GM10248 (cell line): ENCODE data around the gene AKAP17A.

Experiments used
- CTCF ChIA-PET: fragments of 300-600 bp; sonication (Branson Sonifier 250); formaldehyde crosslinking; extraction: SDS; loops from one replicate; lab custom pipeline; 2021; ENCODE audit warnings: antibody characterized with exemption; lab: Yijun Ruan, JAX
- POLR2A ChIA-PET: fragments of 350-650 bp; sonication (Branson Sonifier 250); formaldehyde crosslinking; extraction: SDS; loops from one replicate; lab custom pipeline; 2020; ENCODE audit warnings: antibody characterized with exemption; lab: Yijun Ruan, JAX
- DNase-seq: peaks from one replicate; pipeline ENCODE4 v3.0.0; 2012; ENCODE audit errors: extremely low spot score
- TF ChIP-seq, protein P1 (sequence below): IDR thresholded peaks from 2 replicates; pipeline ENCODE4 v1.5.1; 2012; ENCODE audit warnings: mild to moderate bottlenecking, low read depth; ENCODE audit errors: extremely low read depth, missing control alignments, control extremely low read depth

The AKAP17A gene

DNA sequence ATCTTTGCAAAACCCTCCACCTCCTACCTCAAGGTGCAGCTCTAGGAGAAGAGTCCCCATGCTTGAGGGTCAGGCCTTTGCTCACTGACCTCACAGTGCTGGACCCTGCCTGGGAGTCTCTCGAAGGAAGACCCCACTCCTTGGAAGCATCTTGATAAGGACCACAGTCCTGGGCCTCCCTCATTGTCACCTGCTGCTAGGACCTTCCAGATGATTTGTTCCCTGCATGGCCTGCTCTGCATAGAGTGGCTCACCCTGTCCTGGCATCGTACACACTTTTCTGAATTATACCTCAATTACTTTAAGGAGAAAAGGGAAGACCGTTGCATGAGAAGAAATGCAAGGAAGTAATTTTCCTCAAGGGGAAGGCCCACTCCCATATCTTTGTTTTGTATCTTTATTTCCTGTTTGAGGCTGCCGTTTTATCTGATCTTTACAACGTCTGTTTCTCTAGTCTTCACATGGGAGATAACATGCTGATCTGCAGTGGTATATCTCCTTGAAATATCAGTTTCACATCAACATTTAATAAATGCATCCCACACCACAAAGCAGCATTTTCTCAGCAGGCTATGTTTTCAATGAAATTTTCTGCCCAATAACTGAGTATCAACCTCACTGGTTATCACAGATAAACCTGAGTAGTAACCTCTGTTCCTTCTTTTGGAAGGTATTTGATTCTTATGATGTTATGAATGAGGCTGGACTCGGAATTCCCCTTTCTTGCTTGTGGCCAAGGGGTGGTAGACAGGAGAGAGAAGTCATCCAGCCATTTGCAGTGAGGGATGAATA is 15.0 kb upstream of the AKAP17A start:
- ChIA-PET CTCF (no interaction called here), POLR2A (no interaction called here)
- TF ChIP-seq, protein P1, sequence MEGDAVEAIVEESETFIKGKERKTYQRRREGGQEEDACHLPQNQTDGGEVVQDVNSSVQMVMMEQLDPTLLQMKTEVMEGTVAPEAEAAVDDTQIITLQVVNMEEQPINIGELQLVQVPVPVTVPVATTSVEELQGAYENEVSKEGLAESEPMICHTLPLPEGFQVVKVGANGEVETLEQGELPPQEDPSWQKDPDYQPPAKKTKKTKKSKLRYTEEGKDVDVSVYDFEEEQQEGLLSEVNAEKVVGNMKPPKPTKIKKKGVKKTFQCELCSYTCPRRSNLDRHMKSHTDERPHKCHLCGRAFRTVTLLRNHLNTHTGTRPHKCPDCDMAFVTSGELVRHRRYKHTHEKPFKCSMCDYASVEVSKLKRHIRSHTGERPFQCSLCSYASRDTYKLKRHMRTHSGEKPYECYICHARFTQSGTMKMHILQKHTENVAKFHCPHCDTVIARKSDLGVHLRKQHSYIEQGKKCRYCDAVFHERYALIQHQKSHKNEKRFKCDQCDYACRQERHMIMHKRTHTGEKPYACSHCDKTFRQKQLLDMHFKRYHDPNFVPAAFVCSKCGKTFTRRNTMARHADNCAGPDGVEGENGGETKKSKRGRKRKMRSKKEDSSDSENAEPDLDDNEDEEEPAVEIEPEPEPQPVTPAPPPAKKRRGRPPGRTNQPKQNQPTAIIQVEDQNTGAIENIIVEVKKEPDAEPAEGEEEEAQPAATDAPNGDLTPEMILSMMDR: no peak
- no peak for DNase-seq

DNA sequence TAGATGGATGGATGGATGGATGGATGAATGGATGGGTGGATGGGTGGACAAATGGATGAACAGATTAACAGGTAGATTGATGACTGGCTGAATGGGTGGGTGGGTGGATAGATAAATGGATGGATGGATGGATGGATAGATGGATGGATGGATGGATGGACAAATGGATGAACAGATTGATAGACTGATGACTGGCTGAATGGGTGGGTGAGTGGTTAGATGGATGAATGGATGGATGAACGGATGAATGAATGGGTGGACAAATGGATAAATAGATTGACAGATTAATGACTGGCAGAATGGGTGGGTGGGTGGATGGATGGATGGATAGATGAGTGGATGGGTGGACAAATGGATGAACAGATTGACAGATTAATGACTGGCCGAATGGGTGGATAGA is 13.6 kb upstream of the AKAP17A start:
- no peak for DNase-seq
- TF ChIP-seq, protein P1: no peak
- POLR2A ChIA-PET: no interaction called here
- CTCF ChIA-PET: no interaction called here

DNA sequence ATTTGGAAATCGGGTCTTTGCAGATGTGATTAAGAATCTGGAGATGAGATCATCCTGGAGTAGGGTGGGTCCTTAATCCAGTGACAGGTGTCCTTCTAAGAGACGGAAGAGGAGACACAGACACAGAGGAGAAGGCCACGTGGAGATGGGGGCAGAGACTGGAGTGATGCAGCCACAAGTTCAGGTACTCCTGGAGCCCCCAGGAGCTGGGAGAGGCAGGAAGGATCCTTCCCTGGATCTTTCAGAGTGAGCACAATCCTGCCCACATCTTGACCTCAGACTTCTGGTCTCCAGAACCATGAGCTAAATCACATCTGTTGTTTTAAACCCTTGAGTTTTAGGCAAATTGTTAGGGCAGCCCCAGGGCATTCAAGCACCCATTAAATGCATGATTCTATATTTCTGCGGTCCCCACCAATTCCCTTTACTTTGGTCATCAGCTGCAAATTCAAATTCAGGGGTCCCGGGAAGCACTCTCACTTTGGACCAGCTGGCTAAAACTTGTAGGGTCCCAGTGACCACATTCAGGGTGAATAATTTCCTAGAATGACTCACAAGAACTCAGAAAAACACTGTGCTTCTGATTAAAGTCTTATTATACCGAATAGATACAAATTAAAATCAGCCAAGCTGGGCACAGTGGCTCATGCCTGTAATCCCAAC is 12.8 kb upstream of the AKAP17A start:
- DNase-seq: no peak
- TF ChIP-seq, protein P1: no peak
- ChIA-PET POLR2A (no interaction called here), CTCF (no interaction called here)

DNA sequence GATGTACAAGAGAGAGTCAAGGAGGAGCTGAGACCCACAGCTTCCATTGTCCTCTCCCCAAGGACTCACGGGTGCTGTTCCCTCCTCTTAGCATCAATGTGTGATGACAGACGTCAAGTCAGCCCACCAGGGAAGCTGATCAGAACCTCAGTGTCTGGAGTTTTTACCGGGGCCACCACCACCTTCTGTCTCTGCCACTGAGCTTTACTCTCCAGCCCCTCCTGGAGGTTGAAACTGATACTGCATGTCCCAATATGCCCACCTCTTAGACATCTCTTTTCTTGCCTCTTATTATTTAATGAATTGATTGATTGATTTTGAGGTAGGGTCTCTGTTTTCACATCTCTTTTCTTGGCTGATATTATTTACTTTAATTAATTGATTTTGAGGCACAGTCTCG is 10.3 kb upstream of the AKAP17A start:
- ChIA-PET POLR2A (no interaction called here), CTCF (no interaction called here)
- TF ChIP-seq, protein P1: peak; percentile 63
- peak; percentile 54 for DNase-seq

DNA sequence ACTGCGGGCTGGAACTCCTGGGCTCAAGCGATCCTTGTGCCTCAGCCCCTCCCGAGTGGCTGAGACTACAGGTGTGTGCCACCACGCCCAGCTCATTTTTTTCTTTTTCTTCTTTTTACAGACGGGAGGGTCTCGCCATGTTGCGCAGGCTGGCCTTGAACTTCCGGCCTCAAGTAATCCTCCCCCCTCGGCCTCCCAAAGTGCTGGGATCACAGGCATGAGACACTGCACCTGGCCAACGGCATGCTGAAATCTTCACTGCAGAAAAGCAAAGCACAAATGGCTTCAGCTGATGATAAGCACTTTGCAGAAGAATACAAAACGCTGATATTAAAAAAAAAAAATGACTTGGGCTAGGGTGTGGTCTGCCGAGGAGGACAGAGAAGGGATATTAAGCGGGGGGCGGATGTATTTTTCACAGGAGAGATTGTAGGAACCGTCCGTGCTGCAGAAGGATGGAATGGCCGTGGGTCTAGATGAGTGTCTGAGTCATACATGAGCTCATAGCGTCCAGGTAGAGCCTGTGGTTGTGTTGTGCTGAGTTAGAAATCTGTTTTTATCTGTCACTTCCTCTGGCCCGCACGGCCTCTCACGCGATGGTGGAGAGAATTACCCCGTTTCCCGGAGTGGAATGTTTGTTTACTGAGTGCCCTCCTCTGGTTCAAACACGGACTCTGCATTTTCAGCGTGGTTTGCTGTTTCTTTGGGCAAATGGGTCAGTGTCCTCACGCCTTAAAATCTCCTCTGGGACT is 8.5 kb upstream of the AKAP17A start:
- TF ChIP-seq, protein P1: peak; percentile 24
- CTCF ChIA-PET: no interaction called here
- POLR2A ChIA-PET: no interaction called here
- DNase-seq: peak; percentile 72

DNA sequence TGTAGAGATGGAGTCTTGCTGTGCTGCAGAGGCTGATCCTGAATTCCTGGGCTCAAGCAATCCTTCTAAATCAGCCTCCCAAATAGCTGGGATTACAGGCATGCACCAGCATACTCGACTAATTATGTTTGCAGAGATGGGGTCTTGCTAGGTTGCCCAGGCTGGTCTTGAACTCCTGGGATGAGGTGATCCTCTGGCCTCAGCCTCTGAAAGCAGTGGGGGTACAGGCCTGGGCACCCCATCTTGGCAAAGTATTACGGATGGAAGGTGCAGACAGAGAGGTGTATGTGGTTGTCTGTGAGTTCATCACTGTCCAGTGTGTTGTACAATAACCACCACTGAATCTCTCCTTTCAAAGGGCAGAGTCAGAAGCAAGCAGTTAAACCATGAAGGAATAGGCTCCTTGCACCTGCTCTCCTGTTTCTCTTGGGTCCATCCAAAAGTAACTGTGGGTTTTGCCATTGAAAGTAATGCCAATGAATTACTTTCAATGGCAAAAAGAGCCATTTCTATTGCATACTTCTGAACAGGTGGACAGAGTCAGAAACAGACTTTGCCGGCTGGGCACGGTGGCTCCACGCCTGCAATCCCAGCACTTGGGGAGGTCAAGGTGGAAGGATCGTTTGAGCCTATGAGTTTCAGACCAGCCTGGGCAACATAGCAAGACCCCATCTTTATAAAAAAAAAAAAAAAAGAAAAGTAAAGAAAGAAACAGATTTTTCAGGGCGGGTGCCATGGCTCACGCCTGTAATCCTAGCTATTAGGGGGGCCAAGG is 7.0 kb upstream of the AKAP17A start:
- POLR2A ChIA-PET: no interaction called here
- no peak for DNase-seq
- CTCF ChIA-PET: no interaction called here
- TF ChIP-seq, protein P1: no peak
